ENCODE data around the gene PDIK1L. TPM values are rescaled to one million over a fixed set of nuclear protein-coding genes. Genes with fewer than 3 reads are reported as not detected.
"Not testable (repeated sequence)": the region's sequence is repeated elsewhere in the genome, so short reads cannot be mapped to it uniquely, and the experiment has no call there.

Gene PDIK1L
- total RNA-seq, 3 donors from 2014 or later: 9.2 to 17.3 (median 9.3) TPM

DNA sequence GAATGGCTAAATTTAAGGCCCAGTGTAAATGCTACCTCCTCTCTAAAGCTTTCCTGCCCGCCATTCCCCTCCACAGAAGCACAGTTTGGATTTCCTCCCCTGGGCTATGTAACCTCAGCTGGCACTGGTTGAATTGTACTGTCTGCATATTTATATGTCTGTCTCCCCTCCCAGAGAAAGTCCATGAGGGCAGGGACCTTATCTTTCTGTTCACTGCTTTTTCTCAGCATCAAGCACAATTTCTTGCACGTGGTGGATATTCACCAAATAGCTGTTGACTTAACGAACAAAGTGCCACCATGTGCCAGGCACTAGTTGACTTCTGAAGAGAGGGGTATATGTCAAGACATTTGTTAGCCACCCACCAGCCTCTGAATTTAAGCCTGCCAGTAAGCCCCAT lies 9.5 kb upstream of the PDIK1L start:
- H3K9me3 ChIP-seq: no peaks in the 10 kb centered on the region
- no peaks in the 10 kb centered on the region for H3K4me1 ChIP-seq
- no peak overlapping the region for H3K4me3 ChIP-seq
- no peak overlapping the region for H3K27ac ChIP-seq
- intact Hi-C loops (cut with DNase I; ENCODE audit: low total_unique reads): loop anchor here (10.0 kb wide), 1 partner anchor 53 kb away; the partner anchor contains the start of gene FAM110D
- H3K27me3 ChIP-seq: no peaks in the 10 kb centered on the region
- no peaks in the 10 kb centered on the region for H3K36me3 ChIP-seq
- DNase-seq (ENCODE audit: low spot score in 2 of 2): no peak
- TF ChIP-seq, protein P1, sequence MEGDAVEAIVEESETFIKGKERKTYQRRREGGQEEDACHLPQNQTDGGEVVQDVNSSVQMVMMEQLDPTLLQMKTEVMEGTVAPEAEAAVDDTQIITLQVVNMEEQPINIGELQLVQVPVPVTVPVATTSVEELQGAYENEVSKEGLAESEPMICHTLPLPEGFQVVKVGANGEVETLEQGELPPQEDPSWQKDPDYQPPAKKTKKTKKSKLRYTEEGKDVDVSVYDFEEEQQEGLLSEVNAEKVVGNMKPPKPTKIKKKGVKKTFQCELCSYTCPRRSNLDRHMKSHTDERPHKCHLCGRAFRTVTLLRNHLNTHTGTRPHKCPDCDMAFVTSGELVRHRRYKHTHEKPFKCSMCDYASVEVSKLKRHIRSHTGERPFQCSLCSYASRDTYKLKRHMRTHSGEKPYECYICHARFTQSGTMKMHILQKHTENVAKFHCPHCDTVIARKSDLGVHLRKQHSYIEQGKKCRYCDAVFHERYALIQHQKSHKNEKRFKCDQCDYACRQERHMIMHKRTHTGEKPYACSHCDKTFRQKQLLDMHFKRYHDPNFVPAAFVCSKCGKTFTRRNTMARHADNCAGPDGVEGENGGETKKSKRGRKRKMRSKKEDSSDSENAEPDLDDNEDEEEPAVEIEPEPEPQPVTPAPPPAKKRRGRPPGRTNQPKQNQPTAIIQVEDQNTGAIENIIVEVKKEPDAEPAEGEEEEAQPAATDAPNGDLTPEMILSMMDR (IDR thresholded peaks at IDR 0.05): no peak
- no peak for TF ChIP-seq POLR2A (IDR thresholded peaks at IDR 0.05)
- TF ChIP-seq POLR2AphosphoS5 (IDR thresholded peaks at IDR 0.05): no peak

GRCh38 chr1:26102526-26102925 lies 9.1 kb upstream of the PDIK1L start:
- TF ChIP-seq POLR2AphosphoS5 (IDR thresholded peaks at IDR 0.05) (no peak), POLR2A (IDR thresholded peaks at IDR 0.05) (no peak)
- TF ChIP-seq, protein P1 (IDR thresholded peaks at IDR 0.05): no peak
- Histone ChIP-seq H3K36me3 (no peaks in the 10 kb centered on the region), H3K27ac (no peak overlapping the region), H3K27me3 (no peaks in the 10 kb centered on the region), H3K9me3 (no peaks in the 10 kb centered on the region), H3K4me1 (no peaks in the 10 kb centered on the region), H3K4me3 (no peak overlapping the region)
- intact Hi-C loops (cut with DNase I; ENCODE audit: low total_unique reads): loop anchor here (10.0 kb wide), 1 partner anchor 52 kb away; the partner anchor contains the start of gene FAM110D
- DNase-seq (ENCODE audit: low spot score in 2 of 2): no peak

DNA sequence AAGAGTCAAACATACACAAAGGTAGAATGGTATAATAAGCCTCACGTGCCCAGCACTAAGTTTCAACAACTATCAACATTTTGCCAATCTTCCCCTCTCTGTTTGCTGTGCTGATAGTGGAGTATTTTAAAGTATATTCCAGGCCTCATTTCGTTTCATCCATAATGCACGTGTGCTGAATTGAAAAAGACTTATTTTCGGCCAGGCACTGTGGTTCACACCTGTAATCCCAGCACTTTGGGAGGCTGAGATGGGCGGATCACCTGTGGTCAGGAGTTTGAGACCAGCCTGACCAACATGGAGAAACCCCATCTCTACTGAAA lies 6.4 kb upstream of the PDIK1L start:
- not testable (repeated sequence) for H3K36me3 ChIP-seq

GRCh38 chr1:26109229-26110164 lies 2.1 kb upstream of the PDIK1L start:
- H3K27me3 ChIP-seq: no peaks in the 10 kb centered on the region
- DNase-seq (ENCODE audit: low spot score in 2 of 2): no peak
- H3K9me3 ChIP-seq: no peaks in the 10 kb centered on the region
- no peak overlapping the region for H3K4me3 ChIP-seq
- TF ChIP-seq, protein P1 (IDR thresholded peaks at IDR 0.05): no peak
- TF ChIP-seq POLR2AphosphoS5 (IDR thresholded peaks at IDR 0.05) (no peak), POLR2A (IDR thresholded peaks at IDR 0.05) (no peak)
- peaks cover 3 to 7% of the 10 kb centered on the region in 2 donors for H3K4me1 ChIP-seq
- peak overlapping the region in 1 of 2 donors; percentile 95 for H3K27ac ChIP-seq
- no peaks in the 10 kb centered on the region for H3K36me3 ChIP-seq
- intact Hi-C loops (cut with DNase I; ENCODE audit: low total_unique reads): loop anchor here (10.0 kb wide), 1 partner anchor 45 kb away; the partner anchor contains the start of gene FAM110D

More for the DNA sequence above, 6.4 kb upstream of the PDIK1L start:
- H3K27ac ChIP-seq; H3K4me3 ChIP-seq; H3K9me3 ChIP-seq; H3K27me3 ChIP-seq; H3K4me1 ChIP-seq; DNase-seq (ENCODE audit: low spot score in 2 of 2): not testable (repeated sequence)
- intact Hi-C loops (cut with DNase I; ENCODE audit: low total_unique reads): loop anchor here (10.0 kb wide), 1 partner anchor 50 kb away; the partner anchor contains the start of gene FAM110D
- TF ChIP-seq, protein P1 (IDR thresholded peaks at IDR 0.05): peak in 2 of 3 donors; percentile 1 to 4

All from breast epithelium (tissue), 4 donors.